Measurements from ENCODE around the gene PIGU. TPM values are rescaled to one million over a fixed set of nuclear protein-coding genes. Genes with fewer than 3 reads are reported as not detected.
A peak's percentile ranks its signal among the peaks of the same experiment; 100 is the strongest.

Gene PIGU
- total and polyA plus RNA-seq, 2 of the 13 experiments (the other 11 are each of a cell fraction or from before 2014, with no cell fraction given), result 45.5 to 231 TPM

- peak; percentile 27; the same call in 1 of the 2 replicates for TF ChIP-seq WIZ (CRISPR knock-in tag; IDR thresholded peaks at IDR 0.05)
- TF ChIP-seq BCL3 (CRISPR knock-in tag; IDR thresholded peaks at IDR 0.05), result peak; percentile 89
- no peak; the same call in 1 of the 2 replicates for TF ChIP-seq HINFP (CRISPR knock-in tag; IDR thresholded peaks at IDR 0.05; ENCODE audit: low read depth)
- TF ChIP-seq MYNN (CRISPR knock-in tag; IDR thresholded peaks at IDR 0.05; ENCODE audit: low read depth), result peak; percentile 90; the same call in 1 of the 2 replicates
- no peak for TF ChIP-seq ZNF282 (IDR thresholded peaks at IDR 0.05; ENCODE audit: partially characterized antibody)
- no peak for TF ChIP-seq SRF (IDR thresholded peaks at IDR 0.05; ENCODE audit: low read depth, low read length)
- peak; percentile 73 for TF ChIP-seq ZNF503 (CRISPR knock-in tag; IDR thresholded peaks at IDR 0.05)
- TF ChIP-seq MTERF4 (CRISPR knock-in tag; IDR thresholded peaks at IDR 0.05), result peak; percentile 84
- peak; percentile 8; the same call in 1 of the 2 replicates for TF ChIP-seq ZNF337 (CRISPR knock-in tag; IDR thresholded peaks at IDR 0.05; ENCODE audit: borderline replicate concordance, low read depth)
- TF ChIP-seq MED13 (CRISPR knock-in tag; IDR thresholded peaks at IDR 0.05), result peak; percentile 32; the same call in 1 of the 2 replicates
- TF ChIP-seq EED (CRISPR knock-in tag; IDR thresholded peaks at IDR 0.05), result peak; percentile 89; the same call in 1 of the 2 replicates
- peak; percentile 77 for TF ChIP-seq MAX (IDR thresholded peaks at IDR 0.05)
- TF ChIP-seq MED1 (CRISPR knock-in tag; IDR thresholded peaks at IDR 0.05), result peak; percentile 44; the same call in 1 of the 2 replicates
- peak; percentile 91; the same call in 1 of the 2 replicates for TF ChIP-seq SAFB2 (CRISPR knock-in tag; IDR thresholded peaks at IDR 0.05; ENCODE audit: borderline replicate concordance, low read depth)
- TF ChIP-seq TERF1 (CRISPR knock-in tag; IDR thresholded peaks at IDR 0.05), result no peak
- peak; percentile 82 for TF ChIP-seq ATF2 (CRISPR knock-in tag; IDR thresholded peaks at IDR 0.05)
- TF ChIP-seq CREM (IDR thresholded peaks at IDR 0.05), result peak; percentile 49
- 0 out of 2 replicates have a peak, but pooled peaks have one; percentile 29 for TF ChIP-seq CREM (CRISPR knock-in tag; IDR thresholded peaks at IDR 0.05)
- 0 out of 2 replicates have a peak, but pooled peaks have one; percentile 32 for TF ChIP-seq MEIS1 (CRISPR knock-in tag; IDR thresholded peaks at IDR 0.05; ENCODE audit: borderline replicate concordance)
These were observed 160.4 kb downstream of the PIGU start, which contains the start of gene DYNLRB1 (continued) for GRCh38 chr20:34516247-34517113.
